ENCODE data around the gene ADAM33.

- TF ChIP-seq POLR2A (IDR thresholded peaks at IDR 0.05; ENCODE audit: low read length) (no peak), GATA1 (IDR thresholded peaks at IDR 0.05; ENCODE audit: low read depth, low read length) (no peak)
These were observed 29.7 kb upstream of the ADAM33 start for GRCh38 chr20:3711484-3711941.
